Measurements from ENCODE around the gene CAMTA1.

- TF ChIP-seq EZH2 (optimal IDR thresholded peaks at IDR 0.05; ENCODE audit: low read depth, low read length), result no peak
- TF ChIP-seq CTCF (IDR thresholded peaks at IDR 0.05; ENCODE audit: low read length), result no peak
- no peak for TF ChIP-seq EZH2phosphoT487 (IDR thresholded peaks at IDR 0.05; ENCODE audit: low read length)
These were observed 838.6 kb downstream of the CAMTA1 start for GRCh38 chr1:7623842-7624241.
